GM18508 (cell line): ENCODE measurements around the gene TEX22.
"Not testable (repeated sequence)": the region's sequence is repeated elsewhere in the genome, so short reads cannot be mapped to it uniquely, and the experiment has no call there.

ENCODE experiments used
- ATAC-seq: cut with Tn5 transposase; IDR thresholded peaks from one replicate; pipeline ENCODE4 v1.9.1; 2021; ENCODE audit warnings: moderate number of reproducible peaks; ENCODE audit not compliant: insufficient read depth, unreplicated experiment

The TEX22 gene

DNA sequence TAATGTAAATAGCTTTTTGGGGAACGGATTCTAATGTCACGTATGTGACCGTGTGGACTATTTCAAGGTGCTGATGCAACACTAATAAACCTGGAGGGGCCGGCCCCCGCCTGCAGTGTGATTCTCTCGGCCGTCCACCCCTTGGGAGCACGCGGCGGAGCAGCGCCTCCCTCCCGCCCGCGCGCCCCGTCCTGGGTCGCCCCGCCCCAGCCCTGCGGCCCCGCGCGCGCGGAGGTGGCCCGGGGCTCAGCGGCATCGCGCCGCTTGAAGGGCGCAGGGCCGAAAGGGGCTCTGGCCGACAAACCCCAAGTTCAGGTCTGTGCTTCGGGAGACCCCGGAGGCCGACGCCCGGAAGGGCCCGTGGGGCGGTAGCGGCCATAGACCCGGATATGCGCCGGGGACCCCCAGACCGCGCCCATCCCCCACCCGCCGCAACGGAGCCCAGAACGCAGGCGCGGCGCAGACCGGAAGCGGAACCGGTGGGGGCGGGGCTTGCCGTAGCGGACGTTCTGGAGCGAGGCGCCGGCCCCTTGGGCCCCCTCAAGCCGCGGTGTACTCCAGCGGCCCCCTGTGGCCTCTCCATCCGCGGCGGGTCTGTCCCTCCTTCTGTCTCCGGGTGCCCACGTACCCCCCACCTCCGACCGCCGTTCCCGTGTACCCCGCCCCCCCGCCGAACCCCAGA, at the start of gene TEX22:
Gene TEX22 (plus strand): TSS at position 495 of the 682 bp plus-strand sequence. CDS start 803 bp downstream, outside the sequence.
- ATAC-seq: no peak

DNA sequence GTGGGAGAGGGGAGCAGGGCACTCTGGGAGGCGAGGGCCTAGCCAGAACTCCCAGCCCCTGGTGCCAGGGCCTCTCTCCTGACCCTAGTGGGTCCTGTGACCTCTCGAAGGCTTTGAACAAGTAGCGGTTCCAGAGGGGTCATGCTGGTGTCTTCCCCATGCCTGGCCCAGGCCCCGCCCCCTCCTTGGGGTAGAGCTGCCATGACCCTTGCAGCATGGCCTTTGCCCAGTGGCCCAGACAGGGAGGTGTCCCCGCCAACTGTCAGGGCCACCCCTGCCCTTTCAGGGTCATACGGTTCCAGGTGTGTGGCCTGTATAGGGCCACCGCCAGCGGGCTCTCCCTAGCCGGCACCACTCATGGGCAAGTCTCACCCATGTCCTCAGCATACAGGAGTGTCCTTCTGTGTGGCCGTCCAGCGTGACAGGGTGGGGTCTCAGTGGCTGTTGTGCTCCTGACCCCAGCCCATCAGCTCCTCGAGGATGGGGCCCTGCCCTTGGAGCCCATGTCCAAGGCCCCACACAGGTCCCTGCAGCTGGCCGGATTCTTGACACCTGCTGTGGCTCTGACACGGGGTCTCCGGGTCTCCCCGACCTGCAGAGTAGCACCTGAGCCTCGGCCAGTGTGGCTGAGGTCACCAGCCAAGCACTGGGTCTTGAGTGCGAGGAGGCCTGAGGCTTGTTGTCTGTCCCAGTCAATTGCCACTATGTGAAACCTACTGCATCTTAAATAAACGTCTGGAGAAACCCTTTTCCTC, 49.2 kb upstream of the TEX22 start:
- ATAC-seq: no peak

DNA sequence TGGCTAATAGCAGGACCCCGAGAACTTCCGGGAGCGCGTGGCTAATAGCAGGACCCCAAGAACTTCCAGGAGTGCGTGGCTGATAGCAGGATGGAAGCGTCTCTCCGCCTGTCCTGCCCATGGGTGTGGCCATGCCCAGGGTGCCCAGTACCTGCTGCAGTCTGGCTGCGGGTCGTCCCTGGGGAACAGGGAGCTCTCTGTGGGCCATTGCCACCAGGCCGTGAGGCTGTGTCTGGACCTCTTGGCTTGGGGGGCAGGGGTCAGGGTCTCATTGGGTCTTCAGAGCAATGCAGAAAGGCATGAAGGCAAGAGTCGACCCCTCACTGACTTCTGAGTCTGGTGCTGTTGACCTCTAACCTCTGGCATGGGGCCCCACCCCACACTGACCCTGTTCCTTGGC, 48.3 kb upstream of the TEX22 start:
- ATAC-seq: no peak

DNA sequence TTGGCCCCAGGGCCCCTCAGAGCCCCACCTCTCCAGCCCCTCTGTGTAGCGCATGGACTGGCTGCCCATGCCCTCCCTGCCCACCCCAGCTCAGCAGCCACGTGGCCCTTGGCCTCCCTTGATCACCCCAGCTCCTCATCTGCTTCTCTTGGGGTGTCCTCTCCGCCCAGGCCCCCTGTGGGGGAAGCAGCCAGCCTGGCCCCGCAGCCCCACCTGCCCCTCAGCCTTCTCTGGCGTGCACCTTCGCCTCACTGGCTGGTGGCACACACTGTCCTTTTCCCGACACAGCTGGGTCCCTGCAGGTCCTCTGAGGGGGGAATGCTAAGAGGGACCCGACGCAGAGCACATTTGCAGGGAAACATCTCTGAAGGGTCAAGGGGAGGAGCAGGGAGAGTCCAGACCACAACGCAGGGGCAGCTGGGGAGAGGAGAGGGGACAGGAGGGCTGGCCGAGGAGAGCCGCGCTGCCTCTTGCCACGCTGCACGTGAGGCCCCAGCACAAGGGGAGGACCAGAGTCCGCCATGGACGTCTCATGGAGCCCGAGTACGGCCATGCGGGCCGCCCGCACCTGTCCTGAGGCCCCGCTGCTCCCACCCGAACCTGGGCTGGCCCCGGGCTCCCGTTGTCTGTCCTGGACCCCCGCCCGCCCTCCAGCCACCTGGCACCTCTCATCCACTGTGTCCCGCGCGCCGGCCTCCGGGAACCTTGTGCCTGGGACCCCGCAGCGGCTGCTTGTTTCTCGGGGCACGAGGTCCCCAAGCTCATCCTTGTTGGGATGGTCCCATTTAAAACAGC, 47.7 kb upstream of the TEX22 start:
- no peak for ATAC-seq

- ATAC-seq: no peak
These were observed 46.9 kb upstream of the TEX22 start for GRCh38 chr14:105351410-105351809.

DNA sequence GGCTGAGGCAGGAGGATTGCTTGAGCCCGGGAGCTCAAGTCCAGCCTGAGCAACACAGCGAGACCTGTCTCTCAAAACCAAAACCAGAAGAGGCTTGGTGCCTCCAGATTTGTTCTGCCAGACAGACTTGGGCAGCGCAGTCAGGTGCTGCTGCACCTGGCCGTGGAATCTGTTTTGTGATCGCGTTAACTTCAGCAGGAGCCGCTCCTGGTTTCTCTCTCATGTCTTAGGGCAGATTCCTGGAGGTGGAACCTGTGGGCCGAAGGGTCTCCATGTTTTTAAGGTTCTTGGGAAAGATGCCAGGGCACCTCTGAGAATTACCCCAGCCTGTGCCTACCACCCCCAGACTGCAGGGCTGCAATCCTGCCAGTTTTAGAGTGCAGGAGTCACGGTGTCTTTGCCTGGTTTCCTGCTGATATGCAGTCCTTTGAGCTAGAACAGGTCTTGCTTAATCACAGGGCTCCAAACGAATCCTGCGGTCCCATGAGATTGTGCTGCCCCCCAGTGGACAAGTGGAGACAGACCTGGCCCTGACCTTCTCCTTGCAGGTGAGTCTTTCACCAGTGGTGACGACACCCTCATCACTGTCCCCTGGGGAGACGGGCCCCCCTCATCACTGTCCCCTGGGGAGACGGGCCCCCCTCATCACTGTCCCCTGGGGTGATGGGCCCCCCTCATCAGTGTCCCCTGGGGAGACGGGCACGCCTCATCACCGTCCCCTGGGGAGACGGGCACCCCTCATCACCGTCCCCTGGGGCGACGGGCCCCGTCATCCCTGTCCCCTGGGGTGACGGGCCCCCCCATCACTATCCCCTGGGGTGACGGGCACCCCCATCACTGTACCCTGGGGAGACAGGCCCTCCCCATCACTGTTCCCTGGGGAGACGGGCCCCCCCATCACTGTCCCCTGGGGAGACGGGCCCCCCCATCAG, 46.2 kb upstream of the TEX22 start:
- no peak for ATAC-seq

DNA sequence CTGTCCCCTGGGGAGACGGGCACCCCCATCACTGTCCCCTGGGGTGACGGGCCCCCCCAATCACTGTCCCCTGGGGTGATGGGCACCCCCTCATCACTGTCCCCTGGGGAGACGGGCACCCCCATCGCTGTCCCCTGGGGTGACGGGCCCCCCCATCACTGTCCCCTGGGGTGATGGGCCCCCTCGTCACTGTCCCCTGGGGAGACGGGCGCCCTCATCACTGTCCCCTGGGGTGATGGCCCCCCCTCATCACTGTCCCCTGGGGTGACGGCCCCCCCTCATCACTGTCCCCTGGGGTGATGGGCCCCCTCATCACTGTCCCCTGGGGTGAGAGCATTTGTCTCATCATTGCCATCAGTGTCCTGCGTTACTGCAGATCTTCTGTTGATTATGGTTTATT, 45.2 kb upstream of the TEX22 start:
- no peak for ATAC-seq

- ATAC-seq: no peak
These were observed 43.8 kb upstream of the TEX22 start for GRCh38 chr14:105354541-105354940.

DNA sequence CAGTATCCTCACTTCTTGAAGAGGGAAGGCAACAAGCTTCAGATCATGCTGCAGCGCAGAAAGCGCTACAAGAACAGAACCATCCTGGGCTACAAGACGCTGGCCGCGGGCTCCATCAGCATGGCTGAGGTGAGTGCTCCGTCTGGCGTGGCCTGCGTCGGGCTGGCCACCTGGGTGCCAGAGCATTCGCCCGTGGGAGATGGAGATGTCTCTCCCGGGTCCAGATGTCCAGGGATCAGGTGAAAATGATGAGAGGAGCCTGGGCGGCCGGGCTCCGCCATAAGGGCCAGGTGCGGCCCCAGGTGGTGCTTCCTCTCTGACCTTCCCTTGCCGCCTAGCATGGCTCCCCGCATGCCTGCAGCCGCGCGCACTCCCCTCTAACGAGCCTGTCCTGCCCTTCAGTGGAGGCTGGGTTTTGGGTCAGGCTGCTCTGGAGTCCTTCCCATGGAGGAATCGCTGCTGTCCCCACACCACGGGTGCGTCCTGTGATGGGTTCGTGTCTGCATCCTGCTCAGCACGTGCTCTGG, 43.2 kb upstream of the TEX22 start:
- no peak for ATAC-seq

DNA sequence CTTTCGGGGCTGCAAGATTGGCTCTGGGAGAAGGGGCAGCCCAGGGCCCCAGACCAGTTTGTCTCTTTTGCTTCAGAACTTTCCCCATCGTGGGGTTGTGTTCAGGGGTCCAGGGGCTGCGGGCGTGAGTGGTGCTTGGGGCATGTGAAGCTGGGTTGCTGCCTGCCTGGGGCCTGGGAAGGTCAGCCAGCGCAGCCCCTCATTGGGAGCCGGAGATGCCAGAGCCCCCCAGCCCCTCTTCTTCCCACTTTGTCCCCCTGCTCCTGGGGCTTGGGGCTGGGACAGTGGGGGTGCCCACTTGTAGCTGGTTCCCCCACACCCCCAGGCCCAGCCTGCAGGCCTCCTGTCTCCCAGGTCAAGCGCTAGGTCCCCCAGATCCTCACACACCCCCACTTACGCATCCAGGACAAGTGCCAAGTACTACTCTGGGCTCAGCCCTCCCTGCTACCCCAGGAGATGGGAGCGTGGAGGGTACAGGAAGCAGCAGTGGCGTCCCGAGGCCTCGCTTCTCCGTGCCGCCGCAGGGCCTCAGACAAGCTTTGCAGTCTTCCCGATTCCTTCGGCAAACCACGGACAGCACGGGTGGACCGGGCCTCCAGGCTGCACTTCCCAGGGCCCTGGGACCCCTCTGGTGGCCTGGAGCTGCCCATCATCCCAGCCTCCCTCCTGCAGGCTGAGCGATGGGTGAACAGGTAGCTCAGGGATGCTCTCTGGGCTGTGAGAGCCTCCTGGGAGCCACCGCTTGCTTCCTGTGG, 42.3 kb upstream of the TEX22 start:
- ATAC-seq: no peak

DNA sequence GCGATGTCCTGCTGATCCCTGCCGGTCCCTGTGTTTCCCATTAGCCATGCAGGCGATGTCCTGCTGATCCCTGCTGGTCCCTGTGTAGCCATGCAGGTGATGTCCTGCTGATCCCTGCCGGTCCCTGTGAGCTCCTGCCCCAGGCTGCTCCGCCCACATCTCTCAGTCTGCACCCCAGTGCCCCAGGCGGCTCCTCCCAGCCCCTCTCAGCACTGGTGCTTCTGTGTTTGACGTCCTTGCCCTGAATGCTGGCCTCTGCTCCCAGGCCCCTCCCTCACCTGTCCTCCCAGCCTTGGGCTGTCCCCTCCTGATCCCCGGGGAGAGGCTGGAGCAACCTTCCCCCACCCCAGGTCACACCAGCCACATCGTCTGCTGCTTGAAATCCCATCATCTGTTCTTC, 41.4 kb upstream of the TEX22 start:
- no peak for ATAC-seq

DNA sequence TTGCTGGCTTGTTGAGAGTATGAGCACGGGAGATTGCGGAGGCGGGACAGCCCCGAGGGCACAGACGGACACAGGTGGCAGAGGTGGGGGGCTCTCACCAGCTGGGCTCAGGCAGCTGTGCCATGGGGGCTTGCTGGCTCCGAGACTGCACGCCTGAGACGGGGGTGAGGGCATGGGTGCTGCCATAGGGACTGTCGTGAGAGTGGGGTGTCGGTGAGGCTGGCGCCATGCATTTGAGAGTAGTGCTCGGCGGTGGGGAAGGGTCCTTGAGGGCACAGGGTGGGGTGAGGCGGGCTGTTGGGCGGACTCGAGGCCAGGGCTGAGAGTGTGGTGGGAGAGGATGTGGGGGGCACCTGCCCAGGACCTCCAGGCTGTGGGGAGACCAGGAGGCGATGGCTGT, 40.7 kb upstream of the TEX22 start:
- ATAC-seq: no peak

GRCh38 chr14:105358140-105358846, 40.0 kb upstream of the TEX22 start:
- ATAC-seq: no peak

DNA sequence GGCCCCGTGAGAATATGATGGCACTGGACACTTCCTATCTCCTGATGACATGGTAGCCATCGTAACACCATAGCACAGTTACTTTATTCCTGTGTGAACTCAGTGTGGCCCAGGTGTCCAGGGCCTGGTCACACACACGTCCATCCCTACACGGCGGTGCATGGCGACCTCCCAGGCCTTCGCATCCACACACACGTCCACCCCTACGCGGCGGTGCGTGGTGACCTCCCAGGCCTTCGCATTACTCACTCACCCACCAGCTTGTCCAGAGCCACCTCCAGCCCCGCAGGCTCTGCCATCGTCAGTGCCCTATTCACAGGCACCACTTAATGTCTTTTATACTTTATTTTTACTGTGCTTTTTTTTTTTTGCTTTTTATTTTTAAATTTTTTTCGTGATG, 39.4 kb upstream of the TEX22 start:
- ATAC-seq: no peak

DNA sequence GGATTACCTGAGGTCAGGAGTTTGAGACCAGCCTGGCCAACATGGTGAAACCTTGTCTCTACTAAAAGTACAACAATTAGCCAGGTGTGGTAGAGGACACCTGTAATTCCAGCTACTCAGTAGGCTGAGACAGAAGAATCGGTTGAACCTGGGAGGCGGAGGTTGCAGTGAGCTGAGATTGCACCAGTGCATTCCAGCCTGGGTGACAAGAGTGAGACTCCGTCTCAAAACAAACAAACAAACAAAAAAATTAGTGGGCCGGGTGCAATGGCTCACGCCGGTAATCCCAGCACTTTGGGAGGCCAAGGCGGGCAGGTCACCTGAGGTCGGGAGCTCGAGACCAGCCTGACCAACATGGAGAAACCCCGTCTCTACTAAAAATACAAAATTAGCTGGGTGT, 36.9 kb upstream of the TEX22 start:
- ATAC-seq: not testable (repeated sequence)

GRCh38 chr14:105363847-105364708, 34.3 kb upstream of the TEX22 start:
- ATAC-seq: no peak

- no peak for ATAC-seq
These were observed 33.2 kb upstream of the TEX22 start for GRCh38 chr14:105365101-105365500.

DNA sequence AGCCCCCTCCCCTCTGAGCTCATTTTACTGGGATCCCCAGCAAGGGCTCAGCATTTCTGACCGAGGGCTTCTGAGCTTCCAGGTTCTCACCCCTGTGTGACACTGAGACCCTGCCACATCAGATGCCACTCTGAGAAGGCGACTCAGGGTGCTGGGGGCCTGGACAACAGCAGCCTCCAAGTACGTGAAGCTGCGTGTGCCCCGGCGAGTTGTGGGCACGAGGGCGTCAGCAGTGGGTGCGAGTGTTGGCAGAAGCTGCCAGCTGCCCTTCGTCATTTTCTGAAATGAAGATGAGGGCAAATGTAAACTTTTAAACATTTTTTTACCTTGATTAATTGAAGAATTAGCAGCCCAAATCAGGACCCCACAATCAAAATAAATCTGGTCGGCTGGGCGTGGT, 32.7 kb upstream of the TEX22 start:
- no peak for ATAC-seq
